Heart right ventricle (tissue), 16 donors: ENCODE measurements around the gene HPN. TPM values are rescaled to one million over a fixed set of nuclear protein-coding genes. Genes with fewer than 3 reads are reported as not detected.

Experiments
- ATAC-seq, 8 donors: fragments of 200-7000 bp; cut with Tn5 transposase; one replicate each; pipeline ENCODE4 v1.9.1; 2020; ENCODE audit warnings: mild to moderate bottlenecking in 8 of 8, moderate library complexity in 8 of 8, moderate number of reproducible peaks in 1 of 8
- DNase-seq, 2 donors: peaks; one replicate each; pipeline ENCODE4 v3.0.0-alpha.2; 2020
- H3K27ac ChIP-seq, 10 donors: fragments of 200-600 bp; sonication (generic) in 2 of 10; one replicate each; pipeline versions ENCODE4 v1.5.0 to v1.8.0; 2020 to 2022; ENCODE audit warnings: mild to moderate bottlenecking in 3 of 10
- H3K27me3 ChIP-seq, 7 donors: fragments of 200-600 bp; one replicate each; pipeline ENCODE4 v1.8.0; 2021 to 2022; ENCODE audit warnings: mild to moderate bottlenecking in 2 of 7
- H3K36me3 ChIP-seq, 9 donors: fragments of 200-600 bp; sonication (generic) in 1 of 9; one replicate each; pipeline versions ENCODE4 v1.5.0 to v1.8.0; 2020 to 2022; ENCODE audit warnings: mild to moderate bottlenecking in 2 of 9
- H3K4me1 ChIP-seq, 9 donors: fragments of 200-600 bp; sonication (generic) in 1 of 9; one replicate each; pipeline versions ENCODE4 v1.5.0 to v1.8.0; 2020 to 2022; ENCODE audit warnings: mild to moderate bottlenecking in 4 of 9
- H3K4me3 ChIP-seq, 10 donors: fragments of 200-600 bp; sonication (generic) in 2 of 10; one replicate each; pipeline versions ENCODE4 v1.5.0 to v1.8.0; 2020 to 2022; ENCODE audit warnings: mild to moderate bottlenecking in 7 of 10, moderate library complexity in 2 of 10
- H3K9me3 ChIP-seq, 11 donors: fragments of 200-600 bp in 10 of 11; sonication (generic) in 2 of 11; one replicate each; pipeline versions ENCODE4 v1.5.0 to v1.8.0; 2013 to 2022; ENCODE audit warnings: mild to moderate bottlenecking in 2 of 11, control low read depth in 1 of 11, moderate library complexity in 1 of 11
- CTCF ChIP-seq, 9 donors: fragments of 200-600 bp; sonication (generic) in 2 of 9; IDR thresholded peaks; one replicate each; pipeline versions ENCODE4 v1.5.0 to v1.8.0; 2021 to 2022; ENCODE audit warnings: antibody characterized with exemption in 9 of 9, mild to moderate bottlenecking in 5 of 9, moderate library complexity in 1 of 9
- WGBS, 2 donors: extraction: QIAGEN DNeasy Blood & Tissue Kit; methylation state at CpG; one replicate each; pipeline ENCODE4 v1.1.7; 2013; ENCODE audit warnings: inconsistent platforms in 1 of 2; 5-methylcytosine and 5-hydroxymethylcytosine counted together
- intact Hi-C, 10 donors: fragments of 100-400 bp; cut with DNase I; formaldehyde crosslinking; loops; one replicate each; pipeline versions ENCODE4 v1.11.1 to v1.14.2; 2022
- polyA plus RNA-seq, 2 donors: library from polyadenylated mRNA; stranded (reverse); fragments of 200-250 nt; gene quantifications; one replicate each; pipeline ENCODE4 v1.2.3, GENCODE V29; 2013
- total RNA-seq, 10 donors: library from RNA; stranded (reverse); fragmentation: NEBNext Ultra II Directional in 3 of 10; extraction: Animal tissue kit (Norgen Biotek cat#: 25700) in 3 of 10; gene quantifications; one replicate each; pipeline versions ENCODE4 v1.2.1 to v1.2.4, GENCODE V29; 2021 to 2023
- donor health status: Arrhythmogenic right ventricular cardiomyopathy.
- donor health status: ischemic (EF 13 %, LVEDD 7.1; RV severe dilation, severe dysfunction).
- donor health status: healthy with polysubstance abuse.
- donor health status: DM: no; HTN: yes; CAD: no.
- donor health status: DM: no; HTN: no; CAD: no.
- donor health status: ischemic (EF 25% LVEDD 6.9; RV normal size, moderate dysfunction).
- donor health status: ischemic (EF 25% LVEDD 5.7; RV mildly dilated, moderate dysfunction).
- donor health status: healthy.
- donor health status: DM: yes; HTN: yes; CAD: no.
- donor health status: Ischemic cardiomyopathy.
- donor health status: ischemic (EF 35%, LVEDD 5.7; RV mildly dilated, moderate dysfunction).
- donor health status: nonischemic (EF 11% LVEDD 7.7; RV severe dilation, severe dysfunction).
- donor health status: DM: yes; HTN: yes; CAD: no.
- donor health status: PGD.
- donor health status: ischemic (EF 29% LVEDD 5.4; RV normal size, mild dysfunction).
- donor health status: nonischemic (EF 23%, LVEDD 6.1; RV moderate dilation, normal function).

Gene HPN
- total and polyA plus RNA-seq, 12 donors: 1.4 to 13.1 (median 4.0) TPM

- intact Hi-C loops: no loop called here
- Histone ChIP-seq H3K27me3 (peaks cover 0 to 3% (median 0%) of the 10 kb centered on the region in 7 donors), H3K4me1 (peaks cover 0 to 4% (median 0%) of the 10 kb centered on the region in 9 donors), H3K36me3 (no peaks in the 10 kb centered on the region), H3K4me3 (no peak overlapping the region), H3K27ac (no peak overlapping the region), H3K9me3 (no peaks in the 10 kb centered on the region)
- TF ChIP-seq CTCF (IDR thresholded peaks at IDR 0.05): no peak
- DNase-seq (no peak), ATAC-seq (peak in 1 of 8 donors; percentile 26)
- 91 to 94% methylated on average over 11 of the region's 11 CpGs for WGBS, 2 donors
Measured at GRCh38 chr19:35104361-35104760, 62.8 kb downstream of the HPN start.

GRCh38 chr19:35105047-35105410 lies 63.5 kb downstream of the HPN start:
- TF ChIP-seq CTCF (IDR thresholded peaks at IDR 0.05): no peak
- peaks cover 0 to 4% (median 0%) of the 10 kb centered on the region in 9 donors for H3K4me1 ChIP-seq
- intact Hi-C loops: no loop called here
- H3K36me3 ChIP-seq: no peaks in the 10 kb centered on the region
- peaks cover 0 to 3% (median 0%) of the 10 kb centered on the region in 7 donors for H3K27me3 ChIP-seq
- WGBS, 2 donors: 95 to 99% methylated on average over 6 of the region's 6 CpGs
- no peak for ATAC-seq
- H3K4me3 ChIP-seq: no peak overlapping the region
- no peak overlapping the region for H3K27ac ChIP-seq
- no peaks in the 10 kb centered on the region for H3K9me3 ChIP-seq
- DNase-seq: no peak

- intact Hi-C loops: no loop called here
- Histone ChIP-seq H3K27ac (no peak overlapping the region), H3K9me3 (no peaks in the 10 kb centered on the region), H3K4me3 (no peak overlapping the region), H3K27me3 (peaks cover 0 to 3% (median 0%) of the 10 kb centered on the region in 7 donors), H3K36me3 (no peaks in the 10 kb centered on the region), H3K4me1 (peaks cover 0 to 4% (median 0%) of the 10 kb centered on the region in 9 donors)
- DNase-seq: no peak
- WGBS, 2 donors: 83 to 88% methylated on average over 30 of the region's 30 CpGs
- no peak for ATAC-seq
- no peak for TF ChIP-seq CTCF (IDR thresholded peaks at IDR 0.05)
Measured at GRCh38 chr19:35105411-35106290, 64.1 kb downstream of the HPN start.

- no peak for DNase-seq
- ATAC-seq: no peak
- TF ChIP-seq CTCF (IDR thresholded peaks at IDR 0.05): no peak
- no peaks in the 10 kb centered on the region for H3K9me3 ChIP-seq
- no peak overlapping the region for H3K4me3 ChIP-seq
- 89 to 91% methylated on average over 9 of the region's 9 CpGs for WGBS, 2 donors
- no peak overlapping the region for H3K27ac ChIP-seq
- H3K27me3 ChIP-seq: peaks cover 0 to 3% (median 0%) of the 10 kb centered on the region in 7 donors
- intact Hi-C loops: no loop called here
- peaks cover 0 to 4% (median 0%) of the 10 kb centered on the region in 9 donors for H3K4me1 ChIP-seq
- no peaks in the 10 kb centered on the region for H3K36me3 ChIP-seq
Measured at GRCh38 chr19:35106291-35106583, 64.7 kb downstream of the HPN start.
